HCT116 (cell line): ENCODE results near the gene HOXC11.

Experiments used
- CTCF ChIP-seq, 3 experiments: fragments of 200-600 bp in 1 of 3; sonication (generic) in 1 of 3; IDR thresholded peaks in 2 of 3; conservative IDR thresholded peaks in 1 of 3; 2 replicates each; pipeline ENCODE4 v1.5.1; 2012 to 2017; ENCODE audit warnings: low read depth in 2 of 3, low read length in 2 of 3, antibody characterized with exemption in 1 of 3, borderline replicate concordance in 1 of 3, control low read depth in 1 of 3, mild to moderate bottlenecking in 1 of 3, mixed read lengths in 1 of 3, mixed run types in 1 of 3, moderate library complexity in 1 of 3; ENCODE audit not compliant: insufficient read depth in 1 of 3
- EZH2 ChIP-seq: fragments of 200-600 bp; sonication (generic); IDR thresholded peaks from 2 replicates; pipeline ENCODE4 v1.6.1; 2017; ENCODE audit warnings: antibody characterized with exemption, mixed run types
- MAX ChIP-seq: IDR thresholded peaks from 2 replicates; pipeline ENCODE4 v1.6.1; 2012
- TF ChIP-seq, protein P1 (sequence below): IDR thresholded peaks from 2 replicates; pipeline ENCODE4 v1.6.1; 2012

DNA sequence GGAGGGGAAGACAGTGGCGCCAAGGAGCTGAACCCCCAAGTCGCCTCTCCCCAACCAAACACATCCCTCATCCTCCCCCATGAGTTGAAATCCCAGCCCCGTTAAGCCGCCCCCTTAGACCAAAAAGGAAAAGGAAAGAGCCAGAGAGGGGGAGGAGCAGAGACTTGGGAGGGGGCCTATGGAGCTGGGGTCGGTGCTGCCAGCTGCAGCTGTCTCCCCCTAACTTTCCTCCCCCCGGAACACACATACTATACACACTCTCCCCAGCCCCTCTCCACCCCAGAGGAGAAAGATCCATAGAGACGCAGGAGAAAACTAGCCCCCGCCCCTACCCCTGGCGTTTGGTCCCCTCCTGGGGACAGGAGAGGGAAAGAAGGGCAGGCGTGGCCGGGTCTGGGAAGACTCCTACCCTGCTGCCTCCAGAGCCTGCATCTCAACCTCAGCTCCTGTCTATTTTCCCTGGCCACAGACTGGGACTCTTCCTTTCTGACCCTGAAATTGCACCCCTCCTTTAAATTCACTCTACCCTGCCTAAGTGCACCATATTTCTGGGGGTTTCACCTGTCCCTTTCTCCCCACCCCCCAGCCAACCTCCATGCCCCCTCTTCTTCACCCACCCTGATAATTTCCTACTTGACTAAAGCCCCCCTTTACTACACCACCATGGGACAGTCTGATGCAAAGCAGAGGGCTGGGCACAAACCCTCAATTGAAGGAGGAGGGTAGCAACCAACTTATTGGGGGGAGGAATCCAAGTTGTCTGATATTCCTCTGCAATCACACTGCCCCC lies 25.4 kb downstream of the HOXC11 start:
- TF ChIP-seq, protein P1, sequence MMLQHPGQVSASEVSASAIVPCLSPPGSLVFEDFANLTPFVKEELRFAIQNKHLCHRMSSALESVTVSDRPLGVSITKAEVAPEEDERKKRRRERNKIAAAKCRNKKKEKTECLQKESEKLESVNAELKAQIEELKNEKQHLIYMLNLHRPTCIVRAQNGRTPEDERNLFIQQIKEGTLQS, result no peak
- TF ChIP-seq MAX, result no peak
- TF ChIP-seq EZH2, result no peak
- TF ChIP-seq CTCF (IDR thresholded peaks at IDR 0.05 in 2 of 3, conservative IDR thresholded peaks at IDR 0.05 in 1 of 3; ENCODE audit: borderline replicate concordance in 1 of 3, insufficient read depth in 1 of 3, low read depth in 2 of 3, low read length in 2 of 3), result no peak
